Loucy (cell line): ENCODE measurements around the gene SIK3.

Experiments used
- CTCF ChIP-seq: fragments of 200-600 bp; sonication (generic); conservative IDR thresholded peaks from 2 replicates; pipeline ENCODE4 v1.5.1; 2014; ENCODE audit warnings: mild to moderate bottlenecking, antibody characterized with exemption, low read length
- EZH2phosphoT487 ChIP-seq: fragments of 200-600 bp; IDR thresholded peaks from 2 replicates; pipeline ENCODE4 v1.6.1; 2018; ENCODE audit warnings: antibody characterized with exemption, mild to moderate bottlenecking, moderate library complexity, borderline replicate concordance

DNA sequence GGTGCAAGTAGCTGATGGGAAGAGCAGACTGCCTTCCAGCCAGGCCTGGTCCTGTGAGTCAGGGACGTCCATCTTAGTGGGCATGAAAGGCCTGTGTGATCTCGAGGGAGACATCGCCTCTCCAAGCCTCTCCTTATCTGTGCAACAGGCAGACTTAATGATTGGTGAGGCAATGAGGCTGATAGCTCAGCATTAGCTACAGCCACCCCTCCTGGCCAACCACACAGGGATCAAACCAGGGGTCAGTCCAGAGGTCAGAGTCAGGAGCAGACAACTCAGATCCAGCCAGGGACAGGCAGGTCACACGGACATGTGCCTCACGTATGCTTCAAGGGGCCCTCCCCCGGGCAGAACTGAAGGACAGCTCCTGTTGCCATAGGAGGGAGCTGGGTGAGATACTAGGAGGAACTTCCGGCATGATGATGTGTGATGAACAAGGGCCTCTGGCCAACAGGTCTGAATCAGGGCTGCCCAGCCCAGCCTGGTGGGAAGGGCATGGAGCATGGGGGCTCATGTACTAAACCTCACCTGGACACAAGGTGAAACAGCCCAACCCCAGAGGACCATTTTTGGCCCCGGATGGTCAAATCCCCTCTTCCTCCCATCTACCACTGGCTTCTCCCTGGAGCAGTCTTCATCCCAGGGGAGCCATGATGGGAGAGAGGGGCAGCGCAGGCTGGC, 271.3 kb downstream of the SIK3 start:
- TF ChIP-seq EZH2phosphoT487 (no peak), CTCF (no peak)
